Bronchial epithelial cell (primary cell): ENCODE measurements around the gene MYH7. TPM values are rescaled to one million over a fixed set of nuclear protein-coding genes. Genes with fewer than 3 reads are reported as not detected.

Experiments used
- DNase-seq: peaks from one replicate; pipeline ENCODE4 v3.0.0-alpha.2; 2010; ENCODE audit warnings: low read depth
- FAIRE-seq: peaks from 2 replicates; lab custom pipeline; 2011; peaks lifted over from hg19 to GRCh38; lab: Jason Lieb, UNC
- H3K27me3 ChIP-seq: 2 replicates; pipeline ENCODE4 v1.5.1; 2011; ENCODE audit warnings: low read length; ENCODE audit not compliant: control insufficient read depth, insufficient read depth
- H3K36me3 ChIP-seq: 2 replicates; pipeline ENCODE4 v1.5.1; 2011; ENCODE audit warnings: low read length; ENCODE audit not compliant: control insufficient read depth, insufficient read depth
- H3K4me3 ChIP-seq: 2 replicates; pipeline ENCODE4 v1.5.1; 2011; ENCODE audit warnings: mild to moderate bottlenecking, low read depth, low read length, control low read depth
- total RNA-seq: library from RNA; depleted of rRNA; stranded (reverse); fragments of >200 nt; gene quantifications from 2 replicates; pipeline ENCODE4 v1.2.1, GENCODE V29; 2014
- TF ChIP-seq, protein P1 (sequence below): IDR thresholded peaks from 2 replicates; pipeline ENCODE4 v1.5.1; 2011; ENCODE audit warnings: mild to moderate bottlenecking, moderate library complexity, low read length, control low read depth, inconsistent platforms; ENCODE audit not compliant: insufficient read depth, severe bottlenecking

Gene MYH7
- total RNA-seq, 1 donor from 2014 or later = not detected

DNA sequence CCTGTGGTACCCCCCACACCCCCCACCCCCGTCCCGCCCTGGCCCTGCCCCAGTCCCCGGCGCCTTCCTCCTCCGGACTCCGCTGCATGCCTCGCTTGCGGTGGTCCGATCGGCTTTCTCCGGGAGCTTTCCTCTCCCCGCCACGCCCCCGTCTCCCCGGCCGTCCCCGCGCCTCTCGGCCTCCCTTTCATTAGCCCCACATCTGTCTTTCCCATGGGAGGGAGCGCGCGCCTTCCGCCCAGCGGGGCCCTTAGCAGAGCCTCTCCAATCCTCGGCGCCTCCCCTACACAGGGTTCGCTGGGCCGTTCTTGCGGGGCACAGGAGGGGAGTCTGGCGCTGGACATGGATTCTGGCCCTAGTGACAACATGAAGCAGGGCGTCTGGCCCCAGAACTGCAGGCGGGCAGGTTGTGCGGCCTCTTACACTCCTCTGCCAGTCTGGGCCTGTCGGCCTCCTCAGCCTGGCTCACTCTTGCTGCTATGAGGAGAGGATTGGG, 69.0 kb downstream of the MYH7 start:
- no peak for FAIRE-seq
- peak overlapping the region; percentile 52 for H3K4me3 ChIP-seq
- TF ChIP-seq, protein P1, sequence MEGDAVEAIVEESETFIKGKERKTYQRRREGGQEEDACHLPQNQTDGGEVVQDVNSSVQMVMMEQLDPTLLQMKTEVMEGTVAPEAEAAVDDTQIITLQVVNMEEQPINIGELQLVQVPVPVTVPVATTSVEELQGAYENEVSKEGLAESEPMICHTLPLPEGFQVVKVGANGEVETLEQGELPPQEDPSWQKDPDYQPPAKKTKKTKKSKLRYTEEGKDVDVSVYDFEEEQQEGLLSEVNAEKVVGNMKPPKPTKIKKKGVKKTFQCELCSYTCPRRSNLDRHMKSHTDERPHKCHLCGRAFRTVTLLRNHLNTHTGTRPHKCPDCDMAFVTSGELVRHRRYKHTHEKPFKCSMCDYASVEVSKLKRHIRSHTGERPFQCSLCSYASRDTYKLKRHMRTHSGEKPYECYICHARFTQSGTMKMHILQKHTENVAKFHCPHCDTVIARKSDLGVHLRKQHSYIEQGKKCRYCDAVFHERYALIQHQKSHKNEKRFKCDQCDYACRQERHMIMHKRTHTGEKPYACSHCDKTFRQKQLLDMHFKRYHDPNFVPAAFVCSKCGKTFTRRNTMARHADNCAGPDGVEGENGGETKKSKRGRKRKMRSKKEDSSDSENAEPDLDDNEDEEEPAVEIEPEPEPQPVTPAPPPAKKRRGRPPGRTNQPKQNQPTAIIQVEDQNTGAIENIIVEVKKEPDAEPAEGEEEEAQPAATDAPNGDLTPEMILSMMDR = no peak
- peak; percentile 71 for DNase-seq
- no peaks in the 10 kb centered on the region for H3K27me3 ChIP-seq
- no peaks in the 10 kb centered on the region for H3K36me3 ChIP-seq

DNA sequence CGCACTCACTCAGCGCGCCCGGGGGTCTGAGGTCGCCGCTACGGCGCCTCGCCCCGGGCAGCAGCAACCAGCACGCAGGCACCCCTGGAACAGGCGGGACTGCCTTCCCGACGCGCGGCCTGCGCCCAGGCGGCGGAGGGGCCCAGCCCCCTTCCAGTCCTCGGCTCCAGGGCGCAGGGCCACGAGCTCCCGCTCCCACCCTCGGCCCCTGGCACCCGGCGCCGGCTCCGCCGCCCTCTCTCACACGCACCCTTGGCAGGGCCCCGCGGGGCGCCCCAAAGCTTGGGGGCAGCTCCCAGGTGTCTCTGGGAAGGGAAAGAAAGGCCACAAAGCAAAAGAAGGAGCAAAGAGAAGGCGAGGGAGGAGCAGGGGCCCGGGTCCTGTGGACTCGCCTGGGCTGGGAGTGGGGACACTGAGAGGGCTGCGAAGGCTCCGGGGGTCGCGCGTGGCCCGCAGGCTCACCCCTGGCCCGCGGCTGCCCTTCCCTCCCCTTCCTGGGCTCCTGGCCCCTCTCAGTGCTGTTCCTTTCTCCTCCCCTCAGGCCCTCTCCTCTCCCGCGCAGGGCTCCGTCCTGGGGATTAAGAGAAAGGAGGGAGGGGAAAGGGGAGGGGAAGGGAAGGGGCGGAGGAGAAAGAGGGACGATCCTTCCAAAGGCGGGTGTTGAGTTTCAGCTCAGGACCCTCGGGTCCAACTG, 69.6 kb downstream of the MYH7 start:
- no peak for FAIRE-seq
- peak; percentile 50 for DNase-seq
- Histone ChIP-seq H3K4me3 (peak overlapping the region; percentile 52), H3K27me3 (no peaks in the 10 kb centered on the region), H3K36me3 (no peaks in the 10 kb centered on the region)
- TF ChIP-seq, protein P1 = no peak

DNA sequence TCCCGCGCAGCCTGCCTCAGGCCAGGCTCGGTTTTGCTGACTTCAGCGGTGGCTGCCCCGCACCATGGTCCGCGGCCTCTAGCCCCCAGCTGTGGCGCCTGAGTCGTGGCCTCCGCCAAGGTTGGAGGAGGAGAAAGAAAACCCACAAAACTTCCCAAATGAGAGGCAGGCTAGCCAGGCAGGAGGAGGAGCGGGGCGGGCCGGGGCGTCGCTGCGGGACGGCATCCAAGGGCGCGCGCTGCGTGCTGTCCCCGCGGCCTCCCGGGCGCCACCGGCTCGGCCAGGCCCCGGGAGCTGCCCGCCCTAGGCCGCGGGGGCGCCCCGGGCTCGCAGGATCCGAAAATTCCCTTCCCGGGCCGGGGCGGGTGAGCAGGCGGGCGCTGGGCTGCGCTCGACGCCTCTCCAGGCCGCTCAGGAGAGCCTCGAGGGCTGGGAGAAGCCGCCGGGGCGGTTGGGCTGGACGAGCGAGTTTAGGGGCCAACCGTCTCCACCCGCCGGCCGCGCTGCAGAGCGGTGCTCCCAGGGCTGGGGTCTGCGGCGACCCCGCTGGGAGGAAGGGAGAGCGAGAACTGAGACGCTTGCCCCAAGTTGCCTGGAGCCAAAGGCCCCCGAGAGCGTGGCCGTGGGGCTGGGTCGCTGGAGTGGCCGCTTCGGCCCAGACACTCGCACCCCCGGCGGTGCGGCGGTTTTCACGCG, 70.3 kb downstream of the MYH7 start, which contains the start of gene EFS:
Gene EFS, minus strand, starts transcription at position 137 of the 696 bp plus-strand sequence. CDS start 147 bp downstream, outside the sequence.
- TF ChIP-seq, protein P1 = no peak
- Histone ChIP-seq H3K27me3 (no peaks in the 10 kb centered on the region), H3K36me3 (peaks cover 3% of the 10 kb centered on the region), H3K4me3 (peak within 1 kb of the TSS; percentile 52)
- FAIRE-seq (no peak), DNase-seq (peak; percentile 18)

DNA sequence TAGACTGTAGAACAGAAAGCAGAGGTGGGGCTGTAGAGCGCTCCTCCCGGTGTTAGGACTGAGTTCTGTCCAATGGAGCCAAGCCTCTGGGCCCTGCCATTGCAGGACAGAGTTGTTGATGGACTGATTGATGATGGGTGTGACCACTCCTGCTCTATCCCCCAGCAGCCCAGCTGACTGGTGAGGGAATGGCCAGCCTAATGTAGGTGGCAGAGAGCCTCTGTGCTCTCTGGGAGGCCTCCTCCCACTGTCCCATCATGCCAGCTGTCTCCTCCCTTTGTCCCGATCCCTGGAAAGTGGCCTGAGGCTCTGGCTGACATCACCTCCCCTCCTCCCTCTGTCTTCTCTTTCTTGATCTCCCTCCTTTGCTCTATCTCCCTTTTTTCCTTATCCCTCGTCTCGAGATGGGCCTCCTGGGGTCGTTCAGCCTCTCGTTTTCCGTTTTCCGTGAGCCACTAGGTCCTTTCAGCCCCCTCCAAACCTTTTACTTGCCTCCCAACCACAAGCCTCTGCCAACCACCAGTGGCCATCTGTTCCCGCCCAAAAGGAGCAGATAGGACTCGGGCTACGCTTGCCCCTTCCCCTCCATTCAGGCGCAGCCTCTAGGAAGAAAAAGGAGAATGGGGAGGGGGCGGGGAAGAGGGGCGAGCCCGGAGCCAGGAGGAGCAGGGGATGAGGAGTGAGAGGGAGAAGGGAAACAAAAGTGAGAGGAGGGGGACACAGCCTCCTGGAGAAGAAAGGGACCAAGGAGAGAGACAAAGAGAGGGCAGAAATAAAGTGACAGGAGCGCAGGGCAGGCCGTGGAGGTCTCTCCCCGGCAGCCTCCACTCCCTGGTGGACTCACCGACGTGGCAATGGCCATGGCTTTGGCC, 71.1 kb downstream of the MYH7 start:
- Histone ChIP-seq H3K27me3 (no peaks in the 10 kb centered on the region), H3K4me3 (peak overlapping the region; percentile 52), H3K36me3 (peaks cover 8% of the 10 kb centered on the region)
- DNase-seq (no peak), FAIRE-seq (no peak)
- TF ChIP-seq, protein P1 = no peak

Other genes starting within 250 kb of the MYH7 start
- not detected in 2 replicates for gene RNF212B, start 197.7 kb downstream of the MYH7 start, total RNA-seq
- 5.0 and 6.3 TPM in 2 replicates for gene HOMEZ, start 149.5 kb downstream of the MYH7 start, total RNA-seq
- 2.9 and 3.4 TPM in 2 replicates for gene PPP1R3E, start 132.8 kb downstream of the MYH7 start, total RNA-seq
- 25.0 and 31.7 TPM in 2 replicates for gene BCL2L2, start 128.8 kb downstream of the MYH7 start, total RNA-seq
- gene PABPN1, start 114.2 kb downstream of the MYH7 start, total RNA-seq = 114 and 134 TPM in 2 replicates
- gene SLC22A17, start 82.8 kb downstream of the MYH7 start, total RNA-seq = 0.79 and 0.90 TPM in 2 replicates
- 2.4 and 5.4 TPM in 2 replicates for gene EFS, start 70.5 kb downstream of the MYH7 start, total RNA-seq
- not detected in 2 replicates for gene IL25, start 62.9 kb downstream of the MYH7 start, total RNA-seq
- not detected in 2 replicates for gene CMTM5, start 58.6 kb downstream of the MYH7 start, total RNA-seq
- gene MYH6, start 27.4 kb downstream of the MYH7 start, total RNA-seq = not detected in 2 replicates
- 61.6 and 67.4 TPM in 2 replicates for gene NGDN, start 34.0 kb upstream of the MYH7 start, total RNA-seq
- gene ZFHX2, start 116.1 kb upstream of the MYH7 start, total RNA-seq = 0.13 and 0.26 TPM in 2 replicates
- gene THTPA, start 120.6 kb upstream of the MYH7 start, total RNA-seq = 3.6 and 4.5 TPM in 2 replicates
- gene AP1G2, start 132.1 kb upstream of the MYH7 start, total RNA-seq = 40.5 and 44.4 TPM in 2 replicates
- gene JPH4, start 143.1 kb upstream of the MYH7 start, total RNA-seq = not detected in 2 replicates
- gene DHRS2, start 200.7 kb upstream of the MYH7 start, total RNA-seq = not detected in 2 replicates